GM23338 (cell line): Measurements from ENCODE around the gene TMCO4. TPM values are rescaled to one million over a fixed set of nuclear protein-coding genes. Genes with fewer than 3 reads are reported as not detected.

ENCODE experiments used
- ATAC-seq: fragments of 200-7000 bp; cut with Tn5 transposase; 3 replicates; pipeline ENCODE4 v1.9.1; 2020
- DNase-seq: peaks from one replicate; pipeline ENCODE4 v3.0.0-alpha.2; 2015; ENCODE audit warnings: low spot score
- H2AFZ ChIP-seq: fragments of 200-600 bp; sonication (generic); 2 replicates; pipeline ENCODE4 v1.8.0; 2016; ENCODE audit warnings: antibody characterized with exemption, mild to moderate bottlenecking, moderate library complexity
- H3F3A ChIP-seq: fragments of 200-600 bp; sonication (generic); replicated peaks from 2 replicates; pipeline ENCODE4 v1.8.0; 2017; ENCODE audit warnings: antibody characterized with exemption, mixed run types, low read depth
- H3K27ac ChIP-seq: fragments of 200-600 bp; sonication (generic); 2 replicates; pipeline ENCODE4 v1.6.1; 2016; ENCODE audit warnings: low read depth
- H3K27me3 ChIP-seq: fragments of 200-600 bp; sonication (generic); 2 replicates; pipeline ENCODE4 v1.8.0; 2016; ENCODE audit warnings: mild to moderate bottlenecking, mixed run types, moderate library complexity; ENCODE audit not compliant: insufficient read depth
- H3K36me3 ChIP-seq: fragments of 200-600 bp; sonication (generic); 2 replicates; pipeline ENCODE4 v1.8.0; 2016; ENCODE audit warnings: mild to moderate bottlenecking; ENCODE audit not compliant: insufficient read depth
- H3K4me1 ChIP-seq: fragments of 200-600 bp; sonication (generic); 2 replicates; pipeline ENCODE4 v1.8.0; 2016; ENCODE audit warnings: mild to moderate bottlenecking, moderate library complexity; ENCODE audit not compliant: insufficient read depth
- H3K4me2 ChIP-seq: fragments of 200-600 bp; sonication (generic); 2 replicates; pipeline ENCODE4 v1.7.1; 2017; ENCODE audit warnings: mixed run types
- H3K4me3 ChIP-seq: fragments of 200-600 bp; sonication (generic); 2 replicates; pipeline ENCODE4 v1.6.1; 2016; ENCODE audit warnings: mixed run types
- H3K79me2 ChIP-seq: fragments of 200-600 bp; sonication (generic); replicated peaks from 2 replicates; pipeline ENCODE4 v1.8.0; 2017; ENCODE audit warnings: mild to moderate bottlenecking; ENCODE audit not compliant: insufficient read depth
- H3K9me2 ChIP-seq: fragments of 200-600 bp; sonication (generic); 2 replicates; pipeline ENCODE4 v1.8.0; 2017; ENCODE audit not compliant: insufficient read depth
- H4K20me1 ChIP-seq: fragments of 200-600 bp; sonication (generic); replicated peaks from 2 replicates; pipeline ENCODE4 v1.8.0; 2017; ENCODE audit warnings: mild to moderate bottlenecking; ENCODE audit not compliant: insufficient read depth
- H3K27ac Mint-ChIP-seq: 2 replicates; pipeline ENCODE4 v1.8.0; 2020; ENCODE audit warnings: inconsistent platforms, mild to moderate bottlenecking, moderate library complexity, mixed read lengths
- H3K27me3 Mint-ChIP-seq: 3 replicates; pipeline ENCODE4 v1.8.0; 2022; ENCODE audit warnings: low read depth, mild to moderate bottlenecking, moderate library complexity, mixed read lengths, inconsistent platforms; ENCODE audit not compliant: insufficient read depth, poor library complexity
- H3K36me3 Mint-ChIP-seq: 3 replicates; pipeline ENCODE4 v1.8.0; 2021; ENCODE audit warnings: low read depth, mild to moderate bottlenecking, inconsistent platforms, moderate library complexity, mixed read lengths
- H3K4me1 Mint-ChIP-seq: 3 replicates; pipeline ENCODE4 v1.8.0; 2020; ENCODE audit warnings: mild to moderate bottlenecking, inconsistent platforms, mixed read lengths
- H3K4me3 Mint-ChIP-seq: 3 replicates; pipeline ENCODE4 v1.8.0; 2021; ENCODE audit warnings: moderate library complexity, mild to moderate bottlenecking, inconsistent platforms, mixed read lengths
- H3K9me3 Mint-ChIP-seq: 3 replicates; pipeline ENCODE4 v1.8.0; 2020; ENCODE audit warnings: moderate library complexity, mild to moderate bottlenecking, inconsistent platforms, mixed read lengths
- CREB1 ChIP-seq: fragments of 250-450 bp; sonication (Bioruptor Pico); IDR thresholded peaks from 2 replicates; pipeline ENCODE4 v1.5.0; 2020; ENCODE audit warnings: low read depth, mild to moderate bottlenecking, moderate library complexity
- ETS1 ChIP-seq: IDR thresholded peaks from 2 replicates; pipeline ENCODE4 v1.6.1; 2016; ENCODE audit warnings: antibody characterized with exemption
- EZH2 ChIP-seq: fragments of 200-600 bp; sonication (generic); IDR thresholded peaks from one replicate; pipeline ENCODE4 v1.8.0; 2017; ENCODE audit warnings: antibody characterized with exemption, mild to moderate bottlenecking, low read depth; ENCODE audit not compliant: unreplicated experiment
- NANOG ChIP-seq: IDR thresholded peaks from 2 replicates; pipeline ENCODE4 v1.6.1; 2016; ENCODE audit warnings: antibody characterized with exemption, borderline replicate concordance
- POLR2AphosphoS5 ChIP-seq: IDR thresholded peaks from 2 replicates; pipeline ENCODE4 v1.6.1; 2016; ENCODE audit warnings: antibody characterized with exemption, low read depth
- REST ChIP-seq: IDR thresholded peaks from one replicate; pipeline ENCODE4 v1.6.1; 2018; ENCODE audit warnings: antibody characterized with exemption; ENCODE audit not compliant: unreplicated experiment
- STAT1 ChIP-seq: IDR thresholded peaks from one replicate; pipeline ENCODE4 v1.6.1; 2016; ENCODE audit warnings: antibody characterized with exemption; ENCODE audit not compliant: unreplicated experiment
- ZNF331 ChIP-seq: fragments of 250-450 bp; sonication (Bioruptor Pico); IDR thresholded peaks from 2 replicates; pipeline ENCODE4 v1.5.0; 2020; ENCODE audit warnings: low read depth, mild to moderate bottlenecking, moderate library complexity
- ZNF462 ChIP-seq: fragments of 250-450 bp; sonication (Bioruptor Pico); IDR thresholded peaks from 2 replicates; pipeline ENCODE4 v1.5.0; 2020; ENCODE audit warnings: mild to moderate bottlenecking, moderate library complexity
- polyA plus RNA-seq: library from polyadenylated mRNA; unstranded; fragments of >200 nt; fragmentation: Nextera tagmentation; extraction: Ambion mirVana; gene quantifications from 2 replicates; pipeline ENCODE4 v1.2.1, GENCODE V29; 2016
- total RNA-seq: library from RNA; depleted of rRNA; stranded (reverse); fragments of >200 nt; shearing (Covaris generic); gene quantifications from 2 replicates; pipeline ENCODE4 v1.2.3, GENCODE V29; 2014

Gene TMCO4
- total and polyA plus RNA-seq, 2 experiments from 2014 or later: 2.6 to 6.9 TPM

- H3K27ac Mint-ChIP-seq: no peak overlapping the region
- DNase-seq (no peak), ATAC-seq (no peak)
- H3F3A ChIP-seq: no peaks in the 10 kb centered on the region
- no peaks in the 10 kb centered on the region for H3K79me2 ChIP-seq
- no peaks in the 10 kb centered on the region for H4K20me1 ChIP-seq
- peaks cover 4% of the 10 kb centered on the region for H3K27me3 Mint-ChIP-seq
- H3K36me3 ChIP-seq: no peaks in the 10 kb centered on the region
- H3K4me1 ChIP-seq: peaks cover 26% of the 10 kb centered on the region
- no peak overlapping the region for H3K27ac ChIP-seq
- no peak overlapping the region for H3K4me2 ChIP-seq
- no peaks in the 10 kb centered on the region for H3K27me3 ChIP-seq
- no peaks in the 10 kb centered on the region; the same call in 2 of the 3 replicates for H3K36me3 Mint-ChIP-seq
- H3K4me3 Mint-ChIP-seq: no peak overlapping the region
- no peak for TF ChIP-seq CREB1
- TF ChIP-seq ETS1: no peak
- no peak for TF ChIP-seq ZNF331 (CRISPR knock-in tag)
- TF ChIP-seq POLR2AphosphoS5: no peak
- TF ChIP-seq EZH2: no peak
- TF ChIP-seq NANOG: no peak
- no peak for TF ChIP-seq ZNF462 (CRISPR knock-in tag)
- no peak for TF ChIP-seq REST
- no peak for TF ChIP-seq STAT1
- peaks cover 32% of the 10 kb centered on the region for H3K4me1 Mint-ChIP-seq
- H3K4me3 ChIP-seq: no peak overlapping the region
- peak overlapping the region; percentile 98 for H2AFZ ChIP-seq
- no peaks in the 10 kb centered on the region for H3K9me3 Mint-ChIP-seq
- peaks cover 3% of the 10 kb centered on the region; the same call in 1 of the 2 replicates for H3K9me2 ChIP-seq
Observed at GRCh38 chr1:19819701-19820100, 20.0 kb upstream of the TMCO4 start.
